Ovary (tissue), 9 donors: ENCODE data around the gene STT3B. TPM values are rescaled to one million over a fixed set of nuclear protein-coding genes. Genes with fewer than 3 reads are reported as not detected.

Source experiments
- DNase-seq, 5 donors: peaks; one replicate each; pipeline ENCODE4 v3.0.0-alpha.2; 2019 to 2020
- H3K27ac ChIP-seq, 2 donors: fragments of 200-600 bp; one replicate each; pipeline versions ENCODE4 v1.5.1 to v1.8.0; 2019 to 2022
- H3K27me3 ChIP-seq: fragments of 200-600 bp; one replicate; pipeline ENCODE4 v1.8.0; 2022
- H3K36me3 ChIP-seq: fragments of 200-600 bp; sonication (generic); one replicate; pipeline ENCODE4 v1.5.1; 2019
- H3K4me1 ChIP-seq: one replicate; pipeline ENCODE4 v1.8.1; 2013; ENCODE audit warnings: mild to moderate bottlenecking, moderate library complexity; ENCODE audit not compliant: insufficient read depth
- H3K4me3 ChIP-seq: fragments of 200-600 bp; sonication (generic); one replicate; pipeline ENCODE4 v1.5.1; 2017
- H3K9me3 ChIP-seq, 2 donors: fragments of 200-600 bp in 1 of 2; sonication (generic) in 1 of 2; one replicate each; pipeline versions ENCODE4 v1.5.1 to v1.8.1; 2013 to 2019; ENCODE audit warnings: mild to moderate bottlenecking in 1 of 2, moderate library complexity in 1 of 2
- EP300 ChIP-seq: sonication (generic); formaldehyde crosslinking; IDR thresholded peaks from one replicate; pipeline ENCODE4 v1.6.1; 2017; ENCODE audit warnings: antibody characterized with exemption
- POLR2A ChIP-seq: fragments of 450-650 bp; IDR thresholded peaks from one replicate; pipeline ENCODE4 v1.6.1; 2017; ENCODE audit warnings: antibody characterized with exemption, mild to moderate bottlenecking, moderate library complexity
- WGBS, 3 donors: extraction: QIAGEN DNeasy Blood & Tissue Kit in 1 of 3; methylation state at CpG; one replicate each; pipeline versions ENCODE4 v1.1.5 to v1.1.7; 2013 to 2017; 5-methylcytosine and 5-hydroxymethylcytosine counted together
- intact Hi-C, 4 donors: fragments of 100-400 bp; cut with DNase I; formaldehyde crosslinking; loops; one replicate each; pipeline versions ENCODE4 v1.11.0 to v1.15.1; 2022 to 2023
- polyA plus RNA-seq, 2 donors: library from polyadenylated mRNA; stranded (reverse); fragments of 200-250 nt in 1 of 2; fragments of 350-450 nt in 1 of 2; fragmentation: Illumina TruSeq in 1 of 2; extraction: RNeasy Lipid Tissue Mini Kit (QIAGEN cat#74804) in 1 of 2; gene quantifications; one replicate each; pipeline ENCODE4 v1.2.3, GENCODE V29; 2013 to 2014
- total RNA-seq, 7 donors: library from RNA; depleted of rRNA in 2 of 7; stranded (reverse); fragments of >200 nt in 2 of 7; fragmentation: NEBNext Ultra II Directional in 3 of 7; extraction: Animal tissue kit (Norgen Biotek cat#: 25700) in 3 of 7; gene quantifications; one replicate each; pipeline versions ENCODE4 v1.1.0 to v1.2.4, GENCODE V29; 2016 to 2023
- TF ChIP-seq, protein P1 (sequence below), 3 donors: fragments of 450-650 bp in 2 of 3; fragments of 200-600 bp in 1 of 3; IDR thresholded peaks; one replicate each; pipeline versions ENCODE4 v1.5.1 to v1.8.0; 2016 to 2022; ENCODE audit warnings: antibody characterized with exemption in 3 of 3, mild to moderate bottlenecking in 1 of 3
- donor health status: DM: no; HTN: no; CAD: no; lungs with moderate emphysema.
- donor health status: DM: no; HTN: no; CAD: no.
- donor health status: Bipolar disorder and iron deficiency.
- donor health status: DM: yes; HTN: yes; CAD: no.
- donor health status: DM: no; HTN: no; CAD: no.
- donor health status: DM: yes; HTN: yes; CAD: no.

The STT3B gene
- total and polyA plus RNA-seq, 9 donors = 79.8 to 233 (median 137) TPM

DNA sequence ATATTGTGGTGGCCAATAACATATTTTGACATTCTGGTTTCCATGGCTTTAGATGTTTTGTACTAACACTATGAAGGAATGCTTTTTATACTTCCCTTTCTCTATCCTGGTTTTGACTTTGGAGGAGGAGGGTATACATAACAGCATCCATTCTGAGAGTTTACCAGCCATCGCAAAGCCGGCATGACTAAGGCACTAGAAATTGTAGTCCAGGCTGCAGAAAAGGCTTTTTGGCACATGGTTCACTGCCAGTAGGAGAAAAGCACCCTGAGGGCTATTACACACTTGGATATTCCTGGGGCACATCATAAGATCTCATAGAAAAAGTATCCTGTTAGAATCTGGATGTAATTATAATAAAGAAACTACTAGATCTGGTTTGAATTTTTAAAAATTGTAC lies 101.8 kb downstream of the STT3B start:
- Histone ChIP-seq H3K27me3 (no peaks in the 10 kb centered on the region), H3K27ac (no peak overlapping the region), H3K4me3 (no peak overlapping the region), H3K9me3 (no peaks in the 10 kb centered on the region), H3K4me1 (no peaks in the 10 kb centered on the region), H3K36me3 (no peaks in the 10 kb centered on the region)
- 47 to 80% (median 77%) methylated on average over 2 of the region's 2 CpGs for WGBS, 3 donors
- DNase-seq = no peak
- intact Hi-C loops = no loop called here
- TF ChIP-seq EP300 = no peak
- TF ChIP-seq POLR2A = no peak
- TF ChIP-seq, protein P1, sequence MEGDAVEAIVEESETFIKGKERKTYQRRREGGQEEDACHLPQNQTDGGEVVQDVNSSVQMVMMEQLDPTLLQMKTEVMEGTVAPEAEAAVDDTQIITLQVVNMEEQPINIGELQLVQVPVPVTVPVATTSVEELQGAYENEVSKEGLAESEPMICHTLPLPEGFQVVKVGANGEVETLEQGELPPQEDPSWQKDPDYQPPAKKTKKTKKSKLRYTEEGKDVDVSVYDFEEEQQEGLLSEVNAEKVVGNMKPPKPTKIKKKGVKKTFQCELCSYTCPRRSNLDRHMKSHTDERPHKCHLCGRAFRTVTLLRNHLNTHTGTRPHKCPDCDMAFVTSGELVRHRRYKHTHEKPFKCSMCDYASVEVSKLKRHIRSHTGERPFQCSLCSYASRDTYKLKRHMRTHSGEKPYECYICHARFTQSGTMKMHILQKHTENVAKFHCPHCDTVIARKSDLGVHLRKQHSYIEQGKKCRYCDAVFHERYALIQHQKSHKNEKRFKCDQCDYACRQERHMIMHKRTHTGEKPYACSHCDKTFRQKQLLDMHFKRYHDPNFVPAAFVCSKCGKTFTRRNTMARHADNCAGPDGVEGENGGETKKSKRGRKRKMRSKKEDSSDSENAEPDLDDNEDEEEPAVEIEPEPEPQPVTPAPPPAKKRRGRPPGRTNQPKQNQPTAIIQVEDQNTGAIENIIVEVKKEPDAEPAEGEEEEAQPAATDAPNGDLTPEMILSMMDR (IDR thresholded peaks at IDR 0.05) = no peak

DNA sequence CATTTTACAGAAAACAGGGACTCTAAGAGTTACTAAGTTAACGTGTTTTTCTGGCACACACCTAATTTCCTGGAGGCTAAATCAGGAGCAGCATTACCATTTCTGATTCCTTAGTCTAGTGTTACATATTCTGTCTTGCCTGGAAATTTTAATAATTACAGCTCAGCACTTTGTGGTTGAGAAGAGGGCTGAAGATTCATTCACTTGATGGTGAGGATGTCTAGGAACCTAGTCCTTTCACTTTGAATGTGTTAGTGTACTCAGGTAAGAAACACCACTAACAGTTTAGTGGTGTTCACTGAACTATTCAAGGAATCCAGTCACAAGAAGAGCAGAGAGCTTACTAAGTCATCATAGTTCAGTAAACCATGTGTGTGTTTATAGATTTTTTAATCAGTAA lies 102.8 kb downstream of the STT3B start:
- no peaks in the 10 kb centered on the region for H3K27me3 ChIP-seq
- WGBS, 3 donors = 24 to 26% (median 24%) methylated on average over 1 of the region's 1 CpG
- no peak overlapping the region for H3K4me3 ChIP-seq
- H3K36me3 ChIP-seq = no peaks in the 10 kb centered on the region
- TF ChIP-seq EP300 (no peak), POLR2A (no peak)
- TF ChIP-seq, protein P1 (IDR thresholded peaks at IDR 0.05) = no peak
- H3K9me3 ChIP-seq = no peaks in the 10 kb centered on the region
- H3K4me1 ChIP-seq = no peaks in the 10 kb centered on the region
- H3K27ac ChIP-seq = no peak overlapping the region
- intact Hi-C loops = no loop called here
- no peak for DNase-seq

DNA sequence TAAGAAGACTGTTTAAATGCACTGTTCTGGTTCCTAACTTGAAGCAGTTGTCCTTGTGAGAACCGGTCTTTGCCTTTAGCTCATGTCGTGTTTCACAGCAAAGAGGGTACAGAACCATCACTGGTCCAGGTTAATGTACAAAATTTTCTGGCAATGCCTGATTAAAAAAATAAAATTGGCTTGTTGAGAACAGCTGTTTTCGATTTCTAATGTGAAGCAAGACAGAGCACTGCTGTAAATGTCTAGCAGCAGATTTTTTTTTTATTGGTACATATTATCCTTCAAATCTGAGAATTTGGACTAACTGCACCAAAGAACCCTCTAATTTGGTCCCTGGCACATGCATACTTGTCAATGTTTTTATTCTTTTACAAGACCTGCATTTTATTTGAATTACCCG lies 103.3 kb downstream of the STT3B start:
- H3K36me3 ChIP-seq = no peaks in the 10 kb centered on the region
- H3K27me3 ChIP-seq = no peaks in the 10 kb centered on the region
- H3K9me3 ChIP-seq = no peaks in the 10 kb centered on the region
- H3K4me3 ChIP-seq = no peak overlapping the region
- no peak for DNase-seq
- intact Hi-C loops = no loop called here
- 52 to 57% (median 52%) methylated on average over 4 of the region's 4 CpGs for WGBS, 3 donors
- no peak overlapping the region for H3K27ac ChIP-seq
- H3K4me1 ChIP-seq = no peaks in the 10 kb centered on the region
- TF ChIP-seq EP300 (no peak), POLR2A (no peak)
- TF ChIP-seq, protein P1 (IDR thresholded peaks at IDR 0.05) = no peak

DNA sequence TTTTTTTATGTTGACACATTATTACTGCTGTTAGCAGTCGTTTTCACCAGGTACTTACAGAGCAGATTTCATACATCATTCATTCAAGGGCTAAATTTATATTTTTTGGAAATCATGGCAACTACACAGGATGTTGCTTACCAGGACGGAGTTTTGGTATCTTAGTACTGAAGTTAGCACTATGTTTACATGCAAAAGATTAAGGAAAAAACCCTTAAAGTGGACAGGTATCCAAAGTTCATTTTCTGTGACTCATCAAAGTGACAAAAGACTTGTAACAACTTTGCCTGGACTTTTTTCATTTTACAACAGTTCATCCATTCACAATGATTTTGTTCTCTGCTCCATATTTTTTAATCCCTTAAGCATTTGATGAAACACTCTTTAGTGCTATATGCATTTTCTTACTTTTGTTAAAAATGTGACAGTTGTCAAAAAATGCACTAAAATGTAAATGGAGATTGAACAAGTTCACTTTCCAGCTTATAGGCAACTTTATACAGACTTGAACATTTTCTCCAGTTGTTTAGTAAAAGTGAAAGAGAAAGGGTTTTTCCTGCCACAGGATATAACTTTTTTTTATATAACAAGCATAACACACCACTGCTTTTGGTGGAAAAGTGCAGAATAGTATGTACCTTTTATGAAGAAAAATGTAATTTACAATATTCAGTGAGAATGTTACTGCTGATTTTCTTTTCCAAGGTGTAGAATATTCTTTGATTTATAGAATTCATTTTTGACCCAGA lies 104.1 kb downstream of the STT3B start:
- WGBS, 3 donors = 42 to 51% (median 44%) methylated on average over 2 of the region's 2 CpGs
- H3K9me3 ChIP-seq = no peaks in the 10 kb centered on the region
- no peaks in the 10 kb centered on the region for H3K27me3 ChIP-seq
- no peak for DNase-seq
- TF ChIP-seq POLR2A = no peak
- TF ChIP-seq EP300 = no peak
- TF ChIP-seq, protein P1 (IDR thresholded peaks at IDR 0.05) = no peak
- no peaks in the 10 kb centered on the region for H3K36me3 ChIP-seq
- intact Hi-C loops = no loop called here
- H3K4me1 ChIP-seq = no peaks in the 10 kb centered on the region
- no peak overlapping the region for H3K4me3 ChIP-seq
- H3K27ac ChIP-seq = no peak overlapping the region
